SH-SY5Y (cell line): ENCODE measurements around the gene TPST2.

Experiments used
- GATA2 ChIP-seq: IDR thresholded peaks from 2 replicates; pipeline ENCODE4 v1.6.1; 2011; ENCODE audit warnings: mild to moderate bottlenecking, low read depth, low read length
- GATA3 ChIP-seq: IDR thresholded peaks from 2 replicates; pipeline ENCODE4 v1.6.1; 2011; ENCODE audit warnings: low read depth, mild to moderate bottlenecking, low read length, moderate library complexity

GRCh38 chr22:26517429-26517828 is 72.5 kb downstream of the TPST2 start:
- TF ChIP-seq GATA2 (no peak), GATA3 (no peak)
